ENCODE measurements around the gene SMYD3.

DNA sequence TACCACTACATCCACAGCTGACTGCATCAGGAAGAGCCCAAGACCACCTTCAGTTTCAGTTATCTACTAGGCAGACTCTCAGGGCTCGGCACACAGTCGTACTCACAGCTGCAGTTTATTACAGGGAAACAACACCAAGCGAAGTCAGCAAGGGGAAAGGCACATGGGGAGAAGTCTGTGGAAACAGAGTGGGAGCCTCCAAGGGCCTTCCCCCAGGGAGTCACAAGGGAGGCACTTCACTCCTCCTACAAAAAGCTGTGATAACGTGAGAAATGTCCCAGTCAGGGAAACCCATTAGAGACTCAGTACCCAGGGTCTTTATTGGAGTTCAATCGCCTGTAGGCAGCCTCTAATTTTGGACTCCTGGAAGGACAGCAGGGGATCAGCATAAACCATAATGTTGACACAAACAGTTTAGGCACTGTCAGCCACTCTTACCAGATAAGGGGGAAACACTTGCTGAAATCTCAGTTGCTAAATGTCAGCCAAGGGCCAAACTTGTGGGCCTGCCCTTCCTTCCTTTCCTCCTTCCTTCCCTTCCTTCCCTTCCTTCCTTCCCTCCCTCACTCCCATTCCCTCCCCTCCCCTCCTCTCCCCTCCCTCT lies 444.0 kb downstream of the SMYD3 start:
- TF ChIP-seq, protein P1, sequence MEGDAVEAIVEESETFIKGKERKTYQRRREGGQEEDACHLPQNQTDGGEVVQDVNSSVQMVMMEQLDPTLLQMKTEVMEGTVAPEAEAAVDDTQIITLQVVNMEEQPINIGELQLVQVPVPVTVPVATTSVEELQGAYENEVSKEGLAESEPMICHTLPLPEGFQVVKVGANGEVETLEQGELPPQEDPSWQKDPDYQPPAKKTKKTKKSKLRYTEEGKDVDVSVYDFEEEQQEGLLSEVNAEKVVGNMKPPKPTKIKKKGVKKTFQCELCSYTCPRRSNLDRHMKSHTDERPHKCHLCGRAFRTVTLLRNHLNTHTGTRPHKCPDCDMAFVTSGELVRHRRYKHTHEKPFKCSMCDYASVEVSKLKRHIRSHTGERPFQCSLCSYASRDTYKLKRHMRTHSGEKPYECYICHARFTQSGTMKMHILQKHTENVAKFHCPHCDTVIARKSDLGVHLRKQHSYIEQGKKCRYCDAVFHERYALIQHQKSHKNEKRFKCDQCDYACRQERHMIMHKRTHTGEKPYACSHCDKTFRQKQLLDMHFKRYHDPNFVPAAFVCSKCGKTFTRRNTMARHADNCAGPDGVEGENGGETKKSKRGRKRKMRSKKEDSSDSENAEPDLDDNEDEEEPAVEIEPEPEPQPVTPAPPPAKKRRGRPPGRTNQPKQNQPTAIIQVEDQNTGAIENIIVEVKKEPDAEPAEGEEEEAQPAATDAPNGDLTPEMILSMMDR (IDR thresholded peaks at IDR 0.05): no peak
- no peak for TF ChIP-seq POLR2A (IDR thresholded peaks at IDR 0.05)
